ENCODE measurements around the gene SYNPR. TPM values are rescaled to one million over a fixed set of nuclear protein-coding genes. Genes with fewer than 3 reads are reported as not detected.
A peak's percentile ranks its signal among the peaks of the same experiment; 100 is the strongest.

The SYNPR gene
- total RNA-seq, 4 donors from 2014 or later, result not detected

DNA sequence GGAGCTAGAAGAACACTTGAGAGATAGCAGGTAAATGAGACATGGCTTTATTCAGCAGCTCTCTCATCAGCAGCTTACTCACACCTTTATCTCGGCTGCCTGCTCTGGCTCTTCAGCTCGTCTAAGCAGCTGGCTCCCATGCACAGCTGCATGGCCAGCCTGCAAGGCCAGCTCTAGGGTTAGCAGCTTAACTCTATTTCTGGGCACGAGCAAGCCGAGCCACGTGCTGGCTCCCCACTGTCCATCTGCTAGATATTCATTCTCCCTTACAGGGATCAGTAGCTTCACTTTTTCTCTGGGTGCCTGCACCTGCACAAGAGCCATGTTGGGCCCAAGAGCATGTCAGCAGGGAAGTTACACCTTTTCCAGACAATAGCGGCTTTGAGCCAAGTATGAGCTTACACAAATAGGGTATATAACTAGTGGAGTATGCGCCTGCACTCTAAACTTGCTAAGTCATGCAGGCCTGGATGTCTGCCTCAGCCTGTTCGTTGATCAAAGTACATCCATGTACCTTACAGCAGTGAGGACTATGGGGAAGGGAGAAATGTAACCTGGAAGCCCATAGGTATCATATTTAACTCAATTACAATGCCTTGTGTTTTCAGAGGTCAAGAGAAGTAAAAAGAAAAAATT is 199.5 kb downstream of the SYNPR start:
- Histone ChIP-seq H3K4me3 (no peak overlapping the region), H3K36me3 (no peaks in the 10 kb centered on the region), H3K4me1 (peaks cover 0 to 7% (median 0%) of the 10 kb centered on the region in 4 donors), H3K27me3 (no peaks in the 10 kb centered on the region), H3K9me3 (no peaks in the 10 kb centered on the region), H3K27ac (no peak overlapping the region)
- WGBS, 2 donors, result 91 to 93% methylated on average over 8 of the region's 8 CpGs
- DNase-seq (ENCODE audit: low spot score in 2 of 2), result no peak
- no peak for TF ChIP-seq EP300 (IDR thresholded peaks at IDR 0.05)
- no peak for TF ChIP-seq CTCF (IDR thresholded peaks at IDR 0.05)
- TF ChIP-seq POLR2A (IDR thresholded peaks at IDR 0.05), result no peak

- Histone ChIP-seq H3K27me3 (no peaks in the 10 kb centered on the region), H3K4me1 (peaks cover 0 to 7% (median 0%) of the 10 kb centered on the region in 4 donors), H3K27ac (no peak overlapping the region), H3K36me3 (no peaks in the 10 kb centered on the region), H3K4me3 (no peak overlapping the region), H3K9me3 (no peaks in the 10 kb centered on the region)
- WGBS, 2 donors, result 31 to 41% methylated on average over 6 of the region's 6 CpGs
- no peak for TF ChIP-seq CTCF (IDR thresholded peaks at IDR 0.05)
- no peak for TF ChIP-seq EP300 (IDR thresholded peaks at IDR 0.05)
- no peak for TF ChIP-seq POLR2A (IDR thresholded peaks at IDR 0.05)
- peak in 1 of 2 donors; percentile 23 for DNase-seq (ENCODE audit: low spot score in 2 of 2)
Observed at GRCh38 chr3:63478990-63479660, 201.0 kb downstream of the SYNPR start.

- DNase-seq (ENCODE audit: low spot score in 2 of 2), result no peak
- no peaks in the 10 kb centered on the region for H3K9me3 ChIP-seq
- TF ChIP-seq CTCF (IDR thresholded peaks at IDR 0.05) (no peak), POLR2A (IDR thresholded peaks at IDR 0.05) (no peak), EP300 (IDR thresholded peaks at IDR 0.05) (no peak)
- no peak overlapping the region for H3K4me3 ChIP-seq
- H3K27me3 ChIP-seq, result no peaks in the 10 kb centered on the region
- 38 to 40% methylated on average over 2 of the region's 2 CpGs for WGBS, 2 donors
- H3K27ac ChIP-seq, result no peak overlapping the region
- peaks cover 0 to 7% (median 0%) of the 10 kb centered on the region in 4 donors for H3K4me1 ChIP-seq
- H3K36me3 ChIP-seq, result no peaks in the 10 kb centered on the region
Observed at GRCh38 chr3:63479661-63480035, 201.5 kb downstream of the SYNPR start.

GRCh38 chr3:63481627-63482026 is 203.5 kb downstream of the SYNPR start:
- Histone ChIP-seq H3K27me3 (no peaks in the 10 kb centered on the region), H3K4me3 (no peak overlapping the region), H3K36me3 (no peaks in the 10 kb centered on the region), H3K9me3 (no peaks in the 10 kb centered on the region), H3K4me1 (peaks cover 0 to 7% (median 0%) of the 10 kb centered on the region in 4 donors), H3K27ac (no peak overlapping the region)
- no peak for DNase-seq (ENCODE audit: low spot score in 2 of 2)
- no peak for TF ChIP-seq POLR2A (IDR thresholded peaks at IDR 0.05)
- TF ChIP-seq EP300 (IDR thresholded peaks at IDR 0.05), result no peak
- TF ChIP-seq CTCF (IDR thresholded peaks at IDR 0.05), result no peak
- WGBS, 2 donors, result 86 to 89% methylated on average over 6 of the region's 6 CpGs

DNA sequence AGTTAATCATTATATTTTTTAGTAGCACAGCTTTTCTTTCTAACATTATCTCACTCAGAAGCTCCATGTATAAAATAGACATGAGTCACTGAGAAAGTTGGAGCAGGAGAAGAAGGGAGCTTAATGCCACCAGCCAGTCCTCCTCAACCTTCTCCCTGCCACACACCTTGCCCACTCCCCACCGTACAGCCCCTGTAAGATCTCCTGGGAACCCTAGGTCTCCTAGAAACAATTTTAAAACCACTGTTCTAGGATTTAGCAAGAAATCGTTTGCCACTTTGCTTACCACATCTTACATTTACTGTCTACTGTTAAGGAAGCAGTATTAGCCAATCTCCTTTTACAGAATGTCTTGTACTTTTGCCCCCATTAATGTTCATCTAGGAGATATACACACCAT is 204.2 kb downstream of the SYNPR start:
- Histone ChIP-seq H3K9me3 (no peaks in the 10 kb centered on the region), H3K27ac (no peak overlapping the region), H3K36me3 (no peaks in the 10 kb centered on the region), H3K27me3 (no peaks in the 10 kb centered on the region), H3K4me3 (no peak overlapping the region), H3K4me1 (peaks cover 0 to 7% (median 0%) of the 10 kb centered on the region in 4 donors)
- 85 to 88% methylated on average over 2 of the region's 2 CpGs for WGBS, 2 donors
- DNase-seq (ENCODE audit: low spot score in 2 of 2), result no peak
- TF ChIP-seq CTCF (IDR thresholded peaks at IDR 0.05) (no peak), EP300 (IDR thresholded peaks at IDR 0.05) (no peak), POLR2A (IDR thresholded peaks at IDR 0.05) (no peak)
